Ovary (tissue), 9 donors: Measurements from ENCODE around the gene TPST1. TPM values are rescaled to one million over a fixed set of nuclear protein-coding genes. Genes with fewer than 3 reads are reported as not detected.

Experiments
- DNase-seq, 5 donors: peaks; one replicate each; pipeline ENCODE4 v3.0.0-alpha.2; 2019 to 2020
- H3K27ac ChIP-seq, 2 donors: fragments of 200-600 bp; one replicate each; pipeline versions ENCODE4 v1.5.1 to v1.8.0; 2019 to 2022
- H3K27me3 ChIP-seq: fragments of 200-600 bp; one replicate; pipeline ENCODE4 v1.8.0; 2022
- H3K36me3 ChIP-seq: fragments of 200-600 bp; sonication (generic); one replicate; pipeline ENCODE4 v1.5.1; 2019
- H3K4me1 ChIP-seq: one replicate; pipeline ENCODE4 v1.8.1; 2013; ENCODE audit warnings: mild to moderate bottlenecking, moderate library complexity; ENCODE audit not compliant: insufficient read depth
- H3K4me3 ChIP-seq: fragments of 200-600 bp; sonication (generic); one replicate; pipeline ENCODE4 v1.5.1; 2017
- H3K9me3 ChIP-seq, 2 donors: fragments of 200-600 bp in 1 of 2; sonication (generic) in 1 of 2; one replicate each; pipeline versions ENCODE4 v1.5.1 to v1.8.1; 2013 to 2019; ENCODE audit warnings: mild to moderate bottlenecking in 1 of 2, moderate library complexity in 1 of 2
- CTCF ChIP-seq, 3 donors: fragments of 450-650 bp in 2 of 3; fragments of 200-600 bp in 1 of 3; IDR thresholded peaks; one replicate each; pipeline versions ENCODE4 v1.5.1 to v1.8.0; 2016 to 2022; ENCODE audit warnings: antibody characterized with exemption in 3 of 3, mild to moderate bottlenecking in 1 of 3
- EP300 ChIP-seq: sonication (generic); formaldehyde crosslinking; IDR thresholded peaks from one replicate; pipeline ENCODE4 v1.6.1; 2017; ENCODE audit warnings: antibody characterized with exemption
- POLR2A ChIP-seq: fragments of 450-650 bp; IDR thresholded peaks from one replicate; pipeline ENCODE4 v1.6.1; 2017; ENCODE audit warnings: antibody characterized with exemption, mild to moderate bottlenecking, moderate library complexity
- WGBS, 3 donors: extraction: QIAGEN DNeasy Blood & Tissue Kit in 1 of 3; methylation state at CpG; one replicate each; pipeline versions ENCODE4 v1.1.5 to v1.1.7; 2013 to 2017; 5-methylcytosine and 5-hydroxymethylcytosine counted together
- intact Hi-C, 4 donors: fragments of 100-400 bp; cut with DNase I; formaldehyde crosslinking; loops; one replicate each; pipeline versions ENCODE4 v1.11.0 to v1.15.1; 2022 to 2023
- polyA plus RNA-seq, 2 donors: library from polyadenylated mRNA; stranded (reverse); fragments of 200-250 nt in 1 of 2; fragments of 350-450 nt in 1 of 2; fragmentation: Illumina TruSeq in 1 of 2; extraction: RNeasy Lipid Tissue Mini Kit (QIAGEN cat#74804) in 1 of 2; gene quantifications; one replicate each; pipeline ENCODE4 v1.2.3, GENCODE V29; 2013 to 2014
- total RNA-seq, 7 donors: library from RNA; depleted of rRNA in 2 of 7; stranded (reverse); fragments of >200 nt in 2 of 7; fragmentation: NEBNext Ultra II Directional in 3 of 7; extraction: Animal tissue kit (Norgen Biotek cat#: 25700) in 3 of 7; gene quantifications; one replicate each; pipeline versions ENCODE4 v1.1.0 to v1.2.4, GENCODE V29; 2016 to 2023
- donor health status: DM: no; HTN: no; CAD: no; lungs with moderate emphysema.
- donor health status: DM: no; HTN: no; CAD: no.
- donor health status: Bipolar disorder and iron deficiency.
- donor health status: DM: yes; HTN: yes; CAD: no.
- donor health status: DM: no; HTN: no; CAD: no.
- donor health status: DM: yes; HTN: yes; CAD: no.

Gene TPST1
- total and polyA plus RNA-seq, 9 donors = 18.9 to 42.6 (median 30.3) TPM

GRCh38 chr7:66198956-66199355, 6.2 kb upstream of the TPST1 start:
- H3K36me3 ChIP-seq = no peaks in the 10 kb centered on the region
- H3K9me3 ChIP-seq = no peaks in the 10 kb centered on the region
- H3K4me3 ChIP-seq = no peak overlapping the region
- H3K27ac ChIP-seq = no peak overlapping the region
- H3K27me3 ChIP-seq = no peaks in the 10 kb centered on the region
- no peaks in the 10 kb centered on the region for H3K4me1 ChIP-seq
- intact Hi-C loops = no loop called here
- TF ChIP-seq POLR2A (no peak), EP300 (no peak), CTCF (IDR thresholded peaks at IDR 0.05) (no peak)
- DNase-seq = no peak
- 88 to 91% (median 91%) methylated on average over 4 of the region's 4 CpGs for WGBS, 3 donors

- no peak overlapping the region for H3K27ac ChIP-seq
- DNase-seq = no peak
- no peaks in the 10 kb centered on the region for H3K9me3 ChIP-seq
- no peak overlapping the region for H3K4me3 ChIP-seq
- intact Hi-C loops = loop anchor here in 1 of 4 donors (10.0 kb wide), 1 partner anchor 58 kb away; no protein-coding TSS in a partner anchor
- H3K36me3 ChIP-seq = no peaks in the 10 kb centered on the region
- no peaks in the 10 kb centered on the region for H3K27me3 ChIP-seq
- H3K4me1 ChIP-seq = peaks cover 3% of the 10 kb centered on the region
- 69 to 75% (median 74%) methylated on average over 8 of the region's 8 CpGs for WGBS, 3 donors
- TF ChIP-seq CTCF (IDR thresholded peaks at IDR 0.05) (no peak), EP300 (no peak), POLR2A (no peak)
Observed at GRCh38 chr7:66202441-66202840, 2.7 kb upstream of the TPST1 start.

- peak in 1 of 5 donors; percentile 35 for DNase-seq
- 1 to 2% (median 2%) methylated on average over 22 of the region's 22 CpGs for WGBS, 3 donors
- intact Hi-C loops = loop anchor here in 2 of 4 donors (5.0 to 10.0 kb wide), 2 partner anchors 61 to 207 kb away; no protein-coding TSS in a partner anchor
Observed at GRCh38 chr7:66205741-66206090, 582 bp downstream of the TPST1 start.

GRCh38 chr7:66206119-66206933, 1.2 kb downstream of the TPST1 start:
- peaks cover 4% of the 10 kb centered on the region for H3K4me1 ChIP-seq
- WGBS, 3 donors = 20 to 22% (median 20%) methylated on average over 12 of the region's 12 CpGs
- H3K27me3 ChIP-seq = no peaks in the 10 kb centered on the region
- peak overlapping the region in 1 of 2 donors; percentile 37 for H3K27ac ChIP-seq
- no peaks in the 10 kb centered on the region for H3K9me3 ChIP-seq
- H3K4me3 ChIP-seq = peak overlapping the region; percentile 61
- TF ChIP-seq POLR2A (no peak), EP300 (no peak), CTCF (IDR thresholded peaks at IDR 0.05) (no peak)
- intact Hi-C loops = loop anchor here in 2 of 4 donors (5.0 to 10.0 kb wide), 2 partner anchors 62 to 206 kb away; no protein-coding TSS in a partner anchor
- no peaks in the 10 kb centered on the region for H3K36me3 ChIP-seq
- DNase-seq = no peak

More at GRCh38 chr7:66205741-66206090, 582 bp downstream of the TPST1 start:
- Histone ChIP-seq H3K9me3 (no peaks in the 10 kb centered on the region), H3K4me1 (peaks cover 4% of the 10 kb centered on the region), H3K27ac (peak overlapping the region in 1 of 2 donors; percentile 65), H3K36me3 (no peaks in the 10 kb centered on the region), H3K4me3 (peak overlapping the region; percentile 61), H3K27me3 (no peaks in the 10 kb centered on the region)
- no peak for TF ChIP-seq EP300
- no peak for TF ChIP-seq POLR2A
- TF ChIP-seq CTCF (IDR thresholded peaks at IDR 0.05) = no peak
